B cell (primary cell): ENCODE results near the gene IDS.

Experiments used
- EZH2 ChIP-seq: IDR thresholded peaks from 2 replicates; pipeline ENCODE4 v1.6.1; 2012; ENCODE audit warnings: borderline replicate concordance, low read depth, mild to moderate bottlenecking, moderate library complexity, low read length; ENCODE audit not compliant: insufficient read depth, poor library complexity, severe bottlenecking
- TF ChIP-seq, protein P1 (sequence below): fragments of 200-600 bp; IDR thresholded peaks from one replicate; pipeline ENCODE4 v1.8.0; 2022; ENCODE audit warnings: antibody characterized with exemption, mild to moderate bottlenecking

DNA sequence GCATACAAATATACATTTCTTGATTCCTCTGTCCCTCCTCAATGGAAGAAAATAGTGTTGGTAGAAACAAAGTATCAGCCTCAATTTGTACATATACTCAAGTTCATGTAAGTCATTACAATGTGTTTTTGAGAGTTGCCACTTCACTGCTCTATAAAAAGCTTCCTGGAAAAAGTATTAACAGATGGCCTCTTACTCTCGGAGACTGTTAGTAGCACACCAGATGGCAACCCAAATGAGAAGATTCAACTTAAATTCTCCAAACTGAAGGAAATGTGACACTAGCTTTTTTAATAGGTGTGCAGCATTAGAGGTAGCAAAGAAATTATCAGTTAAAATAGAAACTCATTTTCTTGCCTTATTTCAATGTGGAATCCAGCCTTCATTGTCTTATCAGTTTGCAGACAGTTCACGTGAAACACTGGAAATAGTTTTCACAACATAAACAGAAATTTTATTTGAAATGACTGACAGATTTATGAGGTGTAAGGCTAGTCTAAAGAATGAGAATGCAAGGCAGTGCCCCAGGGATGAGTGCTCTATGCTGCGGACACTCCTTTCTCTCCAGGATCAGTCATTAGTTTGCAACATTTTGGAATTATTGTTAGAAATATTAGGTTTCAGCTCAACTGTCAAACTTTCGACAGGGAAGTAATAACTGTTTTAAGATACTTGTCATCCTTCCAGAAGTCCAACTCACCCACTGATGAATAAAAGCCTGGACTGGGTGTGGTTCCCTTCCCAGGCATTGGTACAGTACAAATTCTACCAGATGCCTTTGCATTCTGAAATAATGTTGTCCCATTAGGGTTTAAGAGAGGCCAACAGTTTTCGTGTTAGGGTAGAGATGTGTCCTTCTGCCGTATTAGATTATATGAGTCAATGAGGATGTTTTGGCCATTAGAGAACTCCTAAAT lies 50.9 kb downstream of the IDS start:
- TF ChIP-seq, protein P1, sequence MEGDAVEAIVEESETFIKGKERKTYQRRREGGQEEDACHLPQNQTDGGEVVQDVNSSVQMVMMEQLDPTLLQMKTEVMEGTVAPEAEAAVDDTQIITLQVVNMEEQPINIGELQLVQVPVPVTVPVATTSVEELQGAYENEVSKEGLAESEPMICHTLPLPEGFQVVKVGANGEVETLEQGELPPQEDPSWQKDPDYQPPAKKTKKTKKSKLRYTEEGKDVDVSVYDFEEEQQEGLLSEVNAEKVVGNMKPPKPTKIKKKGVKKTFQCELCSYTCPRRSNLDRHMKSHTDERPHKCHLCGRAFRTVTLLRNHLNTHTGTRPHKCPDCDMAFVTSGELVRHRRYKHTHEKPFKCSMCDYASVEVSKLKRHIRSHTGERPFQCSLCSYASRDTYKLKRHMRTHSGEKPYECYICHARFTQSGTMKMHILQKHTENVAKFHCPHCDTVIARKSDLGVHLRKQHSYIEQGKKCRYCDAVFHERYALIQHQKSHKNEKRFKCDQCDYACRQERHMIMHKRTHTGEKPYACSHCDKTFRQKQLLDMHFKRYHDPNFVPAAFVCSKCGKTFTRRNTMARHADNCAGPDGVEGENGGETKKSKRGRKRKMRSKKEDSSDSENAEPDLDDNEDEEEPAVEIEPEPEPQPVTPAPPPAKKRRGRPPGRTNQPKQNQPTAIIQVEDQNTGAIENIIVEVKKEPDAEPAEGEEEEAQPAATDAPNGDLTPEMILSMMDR: no peak
- no peak for TF ChIP-seq EZH2
